Erythroblast (primary cell): ENCODE results near the gene SPRED3.

ENCODE experiments used
- GATA1 ChIP-seq: IDR thresholded peaks from 2 replicates; pipeline ENCODE4 v1.6.1; 2011; ENCODE audit warnings: low read depth, mild to moderate bottlenecking, control low read depth, low read length, moderate library complexity
- POLR2A ChIP-seq: IDR thresholded peaks from 2 replicates; pipeline ENCODE4 v1.6.1; 2011; ENCODE audit warnings: mild to moderate bottlenecking, low read length

- TF ChIP-seq POLR2A = no peak
- TF ChIP-seq GATA1 = no peak
Observed at GRCh38 chr19:38351865-38352395, 36.6 kb upstream of the SPRED3 start.
